ENCODE data around the gene ITPKC. TPM values are rescaled to one million over a fixed set of nuclear protein-coding genes. Genes with fewer than 3 reads are reported as not detected.

Gene ITPKC
- total and polyA plus RNA-seq, 8 donors = 6.9 to 20.4 (median 11.4) TPM

- DNase-seq (no peak), ATAC-seq (peak in 2 of 4 donors; percentile 6 to 25), FAIRE-seq (no peak)
- whole genome bisulfite sequencing, 2 donors = 90 to 94% methylated on average over 22 to 24 of the region's 24 CpGs
- TF ChIP-seq CTCF (IDR thresholded peaks at IDR 0.05) = no peak
- intact Hi-C loops (cut with DNase I) = no loop called here
- Histone ChIP-seq H3K4me1 (no peaks in the 10 kb centered on the region), H3K4me3 (no peak overlapping the region), H3K27me3 (no peaks in the 10 kb centered on the region), H3K36me3 (peaks cover 4 to 14% (median 4%) of the 10 kb centered on the region in 3 donors), H3K9me3 (no peaks in the 10 kb centered on the region), H3K27ac (no peak overlapping the region)
Measured at GRCh38 chr19:40703029-40703755, 13.7 kb upstream of the ITPKC start.

GRCh38 chr19:40704491-40705361, 12.2 kb upstream of the ITPKC start:
- Histone ChIP-seq H3K4me3 (no peak overlapping the region), H3K27me3 (no peaks in the 10 kb centered on the region), H3K9me3 (no peaks in the 10 kb centered on the region), H3K4me1 (no peaks in the 10 kb centered on the region), H3K27ac (no peak overlapping the region), H3K36me3 (peaks cover 4 to 20% (median 4%) of the 10 kb centered on the region in 3 donors)
- WGBS, 2 donors = 90 to 91% methylated on average over 18 of the region's 18 CpGs
- intact Hi-C loops (cut with DNase I) = no loop called here
- no peak for TF ChIP-seq CTCF (IDR thresholded peaks at IDR 0.05)
- no peak for ATAC-seq
- DNase-seq = no peak
- no peak for FAIRE-seq

DNA sequence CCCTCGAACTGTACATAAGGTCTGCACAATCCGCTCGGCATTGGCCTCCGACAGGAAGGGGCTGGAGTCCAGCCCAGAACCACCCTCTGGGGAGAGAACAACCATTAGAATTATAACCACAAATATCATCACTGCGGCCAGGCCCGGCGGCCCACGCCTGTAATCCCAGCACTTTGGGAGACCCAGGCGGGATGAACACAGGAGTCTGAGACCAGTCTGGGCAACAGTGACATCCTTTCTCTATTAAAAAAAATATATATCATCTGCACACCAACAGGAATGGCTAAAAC, 11.6 kb upstream of the ITPKC start:
- no peak for TF ChIP-seq CTCF (IDR thresholded peaks at IDR 0.05)
- FAIRE-seq (no peak), ATAC-seq (peak in 3 of 4 donors; percentile 30 to 41 (median 36)), DNase-seq (no peak)
- Histone ChIP-seq H3K27ac (no peak overlapping the region), H3K4me1 (no peaks in the 10 kb centered on the region), H3K9me3 (no peaks in the 10 kb centered on the region), H3K4me3 (no peak overlapping the region), H3K36me3 (peaks cover 4 to 20% (median 6%) of the 10 kb centered on the region in 3 donors), H3K27me3 (no peaks in the 10 kb centered on the region)
- WGBS, 2 donors = 88% methylated on average over 9 of the region's 9 CpGs
- intact Hi-C loops (cut with DNase I) = no loop called here

- intact Hi-C loops (cut with DNase I) = no loop called here
- Histone ChIP-seq H3K27me3 (no peaks in the 10 kb centered on the region), H3K36me3 (peaks cover 4 to 20% (median 6%) of the 10 kb centered on the region in 3 donors), H3K4me1 (no peaks in the 10 kb centered on the region), H3K9me3 (no peaks in the 10 kb centered on the region), H3K27ac (no peak overlapping the region), H3K4me3 (no peak overlapping the region)
- TF ChIP-seq CTCF (IDR thresholded peaks at IDR 0.05) = no peak
- FAIRE-seq = no peak
- 87 to 88% methylated on average over 7 of the region's 7 CpGs for WGBS, 2 donors
- ATAC-seq = no peak
- DNase-seq = no peak
Measured at GRCh38 chr19:40705950-40706619, 10.8 kb upstream of the ITPKC start.
